ENCODE results near the gene UBB. TPM values are rescaled to one million over a fixed set of nuclear protein-coding genes. Genes with fewer than 3 reads are reported as not detected.
A peak's percentile ranks its signal among the peaks of the same experiment; 100 is the strongest.

The UBB gene
- total RNA-seq, 4 donors from 2014 or later, result 697 to 982 (median 790) TPM

- Histone ChIP-seq H3K27ac (no peak overlapping the region), H3K27me3 (no peaks in the 10 kb centered on the region), H3K36me3 (peaks cover 0 to 57% of the 10 kb centered on the region in 2 donors), H3K9me3 (no peaks in the 10 kb centered on the region), H3K4me1 (peaks cover 0 to 6% (median 0%) of the 10 kb centered on the region in 3 donors), H3K4me3 (no peak overlapping the region)
- TF ChIP-seq POLR2A (IDR thresholded peaks at IDR 0.05) (no peak), CTCF (IDR thresholded peaks at IDR 0.05) (peak in 3 of 4 experiments; percentile 20 to 55 (median 44)), POLR2AphosphoS5 (IDR thresholded peaks at IDR 0.05) (no peak), EP300 (IDR thresholded peaks at IDR 0.05) (no peak)
- 60 to 100% methylated on average over 1 of the region's 15 CpGs for WGBS, 2 donors (ENCODE audit: low coverage in 1 of 2)
- peak; percentile 78 for ATAC-seq
These were observed 47.4 kb downstream of the UBB start for GRCh38 chr17:16428098-16428882.

GRCh38 chr17:16429083-16429482 lies 48.2 kb downstream of the UBB start:
- no peak for TF ChIP-seq POLR2A (IDR thresholded peaks at IDR 0.05)
- no peak for TF ChIP-seq EP300 (IDR thresholded peaks at IDR 0.05)
- TF ChIP-seq CTCF (IDR thresholded peaks at IDR 0.05), result no peak
- TF ChIP-seq POLR2AphosphoS5 (IDR thresholded peaks at IDR 0.05), result no peak
- WGBS, 2 donors (ENCODE audit: low coverage in 1 of 2), result 96 to 100% methylated on average over 2 to 4 of the region's 9 CpGs

GRCh38 chr17:16430650-16431049 lies 49.8 kb downstream of the UBB start:
- ATAC-seq, result no peak
- no peak overlapping the region for H3K27ac ChIP-seq
- no peaks in the 10 kb centered on the region for H3K9me3 ChIP-seq
- TF ChIP-seq POLR2AphosphoS5 (IDR thresholded peaks at IDR 0.05), result no peak
- TF ChIP-seq POLR2A (IDR thresholded peaks at IDR 0.05), result no peak
- no peak for TF ChIP-seq EP300 (IDR thresholded peaks at IDR 0.05)
- no peak for TF ChIP-seq CTCF (IDR thresholded peaks at IDR 0.05)
- H3K36me3 ChIP-seq, result peaks cover 0 to 47% of the 10 kb centered on the region in 2 donors
- WGBS, 2 donors (ENCODE audit: low coverage in 1 of 2), result 62 to 75% methylated on average over 4 of the region's 6 CpGs
- no peak overlapping the region for H3K4me3 ChIP-seq
- peaks cover 0 to 6% (median 0%) of the 10 kb centered on the region in 3 donors for H3K4me1 ChIP-seq
- H3K27me3 ChIP-seq, result no peaks in the 10 kb centered on the region

More at GRCh38 chr17:16429083-16429482, 48.2 kb downstream of the UBB start:
- ATAC-seq, result no peak
- Histone ChIP-seq H3K27me3 (no peaks in the 10 kb centered on the region), H3K4me3 (no peak overlapping the region), H3K4me1 (peaks cover 0 to 6% (median 0%) of the 10 kb centered on the region in 3 donors), H3K36me3 (peaks cover 0 to 51% of the 10 kb centered on the region in 2 donors), H3K27ac (no peak overlapping the region), H3K9me3 (no peaks in the 10 kb centered on the region)

GRCh38 chr17:16432017-16432416 lies 51.1 kb downstream of the UBB start:
- Histone ChIP-seq H3K4me3 (no peak overlapping the region), H3K4me1 (peaks cover 0 to 6% (median 0%) of the 10 kb centered on the region in 3 donors), H3K36me3 (peaks cover 0 to 34% of the 10 kb centered on the region in 2 donors), H3K27ac (no peak overlapping the region), H3K9me3 (no peaks in the 10 kb centered on the region), H3K27me3 (no peaks in the 10 kb centered on the region)
- no peak for ATAC-seq
- TF ChIP-seq POLR2AphosphoS5 (IDR thresholded peaks at IDR 0.05) (no peak), POLR2A (IDR thresholded peaks at IDR 0.05) (no peak), EP300 (IDR thresholded peaks at IDR 0.05) (no peak), CTCF (IDR thresholded peaks at IDR 0.05) (no peak)
- 83 to 100% methylated on average over 1 of the region's 15 CpGs for WGBS, 2 donors (ENCODE audit: low coverage in 1 of 2)

Other genes with a start within 250 kb of the UBB start
- gene NCOR1, start 165.6 kb upstream of the UBB start, total RNA-seq, result 100 to 1,000 TPM in 3 of 4 donors, 10 to 100 TPM in 1; 76.3 to 160 (median 108) TPM
- gene PIGL, start 163.9 kb upstream of the UBB start, total RNA-seq, result 10 to 100 TPM in 3 of 4 donors, 1 to 10 TPM in 1; 5.6 to 73.0 (median 29.6) TPM
- 10 to 100 TPM in 2 of 4 donors, 1 to 10 TPM in 2; 7.3 to 16.4 (median 10.3) TPM for gene CENPV, start 27.6 kb upstream of the UBB start, total RNA-seq
- gene TRPV2, start 34.5 kb downstream of the UBB start, total RNA-seq, result 10 to 100 TPM in 3 of 4 donors, 1 to 10 TPM in 1; 6.5 to 15.5 (median 11.6) TPM
- gene LRRC75A, start 111.1 kb downstream of the UBB start, total RNA-seq, result 1 to 10 TPM in 3 of 4 donors, under 1 TPM in 1; 0.94 to 4.0 (median 2.3) TPM
- gene ZNF287, start 188.1 kb downstream of the UBB start, total RNA-seq, result 10 to 100 TPM in 1 of 4 donors, 1 to 10 TPM in 3; 6.7 to 11.9 (median 9.3) TPM